Lower leg skin (tissue), 4 donors: ENCODE measurements around the gene CDR2L. TPM values are rescaled to one million over a fixed set of nuclear protein-coding genes. Genes with fewer than 3 reads are reported as not detected.

Experiments used
- DNase-seq, 2 donors: peaks; one replicate each; pipeline ENCODE4 v3.0.0-alpha.2; 2019; ENCODE audit warnings: low spot score in 2 of 2
- H3K4me3 ChIP-seq: fragments of 200-600 bp; sonication (generic); 2 replicates; pipeline ENCODE4 v1.5.1; 2017; ENCODE audit warnings: mild to moderate bottlenecking, low read depth; ENCODE audit not compliant: poor library complexity, severe bottlenecking
- POLR2A ChIP-seq, 2 donors: fragments of 450-650 bp; IDR thresholded peaks; one replicate each; pipeline ENCODE4 v1.6.1; 2016 to 2017; ENCODE audit warnings: antibody characterized with exemption in 2 of 2, mild to moderate bottlenecking in 1 of 2, moderate library complexity in 1 of 2
- WGBS, 2 donors: methylation state at CpG; one replicate each; pipeline ENCODE4 v1.1.5; 2018; 5-methylcytosine and 5-hydroxymethylcytosine counted together
- intact Hi-C: fragments of 100-400 bp; cut with DNase I; formaldehyde crosslinking; loops from one replicate; pipeline ENCODE4 v1.15.0; 2023; ENCODE audit warnings: low total_unique reads
- total RNA-seq, 4 donors: library from RNA; depleted of rRNA; stranded (reverse); fragments of >200 nt; gene quantifications; one replicate each; pipeline ENCODE4 v1.1.0, GENCODE V29; 2016
- TF ChIP-seq, protein P1 (sequence below), 3 donors: fragments of 450-650 bp; IDR thresholded peaks; one replicate each; pipeline ENCODE4 v1.5.1; 2016; ENCODE audit warnings: antibody characterized with exemption in 3 of 3, mild to moderate bottlenecking in 3 of 3, moderate library complexity in 2 of 3

The CDR2L gene
- total RNA-seq, 4 donors from 2014 or later: 4.5 to 9.8 (median 5.3) TPM

DNA sequence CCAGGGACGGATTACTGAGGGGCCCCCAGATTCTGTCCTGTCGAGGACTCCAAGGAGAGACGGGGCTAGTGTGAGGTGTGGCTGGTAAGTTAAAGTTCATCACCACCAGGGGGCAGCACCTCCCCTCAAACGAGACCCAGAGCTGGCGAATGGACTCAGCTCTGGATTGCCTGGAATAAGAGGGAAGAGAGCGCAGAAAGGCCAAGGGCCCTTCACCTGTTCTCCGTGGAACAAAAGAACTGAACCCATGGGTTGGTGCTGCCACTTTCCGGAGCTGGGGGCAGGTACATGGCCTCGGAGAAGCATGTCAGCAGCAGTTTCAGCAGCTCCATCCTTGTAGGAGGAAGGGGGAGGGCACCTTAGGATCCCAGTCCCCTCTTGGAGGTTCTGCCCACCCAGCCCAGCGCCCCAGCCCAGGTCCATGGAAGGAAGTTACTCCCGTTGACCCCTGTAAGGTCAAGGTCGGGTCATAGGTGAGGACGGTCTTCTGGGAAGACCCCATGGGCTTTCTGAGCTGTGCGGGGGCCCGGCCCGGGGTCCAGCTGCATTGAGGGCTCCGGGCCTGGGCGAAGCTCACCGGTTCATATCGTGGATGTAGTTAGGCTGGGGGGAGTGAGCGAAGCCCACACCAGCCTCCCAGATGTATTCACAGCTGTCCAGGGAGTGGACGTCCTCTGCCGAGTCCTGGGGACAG, 25.6 kb upstream of the CDR2L start:
- peak; percentile 86 to 98 for DNase-seq
- intact Hi-C loops: loop anchor here (10.0 kb wide), 1 partner anchor 233 kb away; no protein-coding TSS in a partner anchor
- no peak overlapping the region for H3K4me3 ChIP-seq
- TF ChIP-seq, protein P1, sequence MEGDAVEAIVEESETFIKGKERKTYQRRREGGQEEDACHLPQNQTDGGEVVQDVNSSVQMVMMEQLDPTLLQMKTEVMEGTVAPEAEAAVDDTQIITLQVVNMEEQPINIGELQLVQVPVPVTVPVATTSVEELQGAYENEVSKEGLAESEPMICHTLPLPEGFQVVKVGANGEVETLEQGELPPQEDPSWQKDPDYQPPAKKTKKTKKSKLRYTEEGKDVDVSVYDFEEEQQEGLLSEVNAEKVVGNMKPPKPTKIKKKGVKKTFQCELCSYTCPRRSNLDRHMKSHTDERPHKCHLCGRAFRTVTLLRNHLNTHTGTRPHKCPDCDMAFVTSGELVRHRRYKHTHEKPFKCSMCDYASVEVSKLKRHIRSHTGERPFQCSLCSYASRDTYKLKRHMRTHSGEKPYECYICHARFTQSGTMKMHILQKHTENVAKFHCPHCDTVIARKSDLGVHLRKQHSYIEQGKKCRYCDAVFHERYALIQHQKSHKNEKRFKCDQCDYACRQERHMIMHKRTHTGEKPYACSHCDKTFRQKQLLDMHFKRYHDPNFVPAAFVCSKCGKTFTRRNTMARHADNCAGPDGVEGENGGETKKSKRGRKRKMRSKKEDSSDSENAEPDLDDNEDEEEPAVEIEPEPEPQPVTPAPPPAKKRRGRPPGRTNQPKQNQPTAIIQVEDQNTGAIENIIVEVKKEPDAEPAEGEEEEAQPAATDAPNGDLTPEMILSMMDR (IDR thresholded peaks at IDR 0.05): peak in 1 of 3 donors; percentile 79
- TF ChIP-seq POLR2A (IDR thresholded peaks at IDR 0.05): no peak
- 20 to 47% methylated on average over 11 to 23 of the region's 23 CpGs for WGBS, 2 donors

GRCh38 chr17:74962622-74963394, 24.6 kb upstream of the CDR2L start:
- DNase-seq: no peak
- TF ChIP-seq, protein P1 (IDR thresholded peaks at IDR 0.05): no peak
- TF ChIP-seq POLR2A (IDR thresholded peaks at IDR 0.05): no peak
- WGBS, 2 donors: 77 to 90% methylated on average over 14 to 18 of the region's 18 CpGs
- intact Hi-C loops: loop anchor here (10.0 kb wide), 1 partner anchor 232 kb away; no protein-coding TSS in a partner anchor
- no peak overlapping the region for H3K4me3 ChIP-seq

GRCh38 chr17:74963656-74964055, 23.8 kb upstream of the CDR2L start:
- no peak for DNase-seq

GRCh38 chr17:74964246-74964761, 23.1 kb upstream of the CDR2L start:
- 75 to 84% methylated on average over 12 of the region's 12 CpGs for WGBS, 2 donors
- no peak overlapping the region for H3K4me3 ChIP-seq
- no peak for DNase-seq
- TF ChIP-seq, protein P1 (IDR thresholded peaks at IDR 0.05): no peak
- TF ChIP-seq POLR2A (IDR thresholded peaks at IDR 0.05): no peak
- intact Hi-C loops: loop anchor here (10.0 kb wide), 1 partner anchor 230 kb away; no protein-coding TSS in a partner anchor

More at GRCh38 chr17:74963656-74964055, 23.8 kb upstream of the CDR2L start:
- intact Hi-C loops: loop anchor here (10.0 kb wide), 1 partner anchor 231 kb away; no protein-coding TSS in a partner anchor
- no peak overlapping the region for H3K4me3 ChIP-seq
- 70 to 71% methylated on average over 7 to 12 of the region's 12 CpGs for WGBS, 2 donors
- TF ChIP-seq, protein P1 (IDR thresholded peaks at IDR 0.05): no peak
- TF ChIP-seq POLR2A (IDR thresholded peaks at IDR 0.05): no peak

GRCh38 chr17:74964988-74965622, 22.3 kb upstream of the CDR2L start:
- no peak overlapping the region for H3K4me3 ChIP-seq
- DNase-seq: no peak
- 59 to 60% methylated on average over 12 to 14 of the region's 14 CpGs for WGBS, 2 donors
- TF ChIP-seq POLR2A (IDR thresholded peaks at IDR 0.05): no peak
- TF ChIP-seq, protein P1 (IDR thresholded peaks at IDR 0.05): no peak
- intact Hi-C loops: loop anchor here (10.0 kb wide), 1 partner anchor 230 kb away; no protein-coding TSS in a partner anchor
